MM.1S (cell line): Measurements from ENCODE around the gene UQCRHL.

Experiments used
- EZH2 ChIP-seq: fragments of 300-600 bp; sonication (generic); optimal IDR thresholded peaks from 2 replicates; pipeline ENCODE3; 2017; ENCODE audit warnings: low read depth, mild to moderate bottlenecking, antibody characterized with exemption, low read length, mixed read lengths
- TF ChIP-seq, protein P1 (sequence below): fragments of 300-600 bp; sonication (generic); IDR thresholded peaks from 2 replicates; pipeline ENCODE4 v1.5.1; 2016; ENCODE audit warnings: antibody characterized with exemption, low read length, mixed read lengths

DNA sequence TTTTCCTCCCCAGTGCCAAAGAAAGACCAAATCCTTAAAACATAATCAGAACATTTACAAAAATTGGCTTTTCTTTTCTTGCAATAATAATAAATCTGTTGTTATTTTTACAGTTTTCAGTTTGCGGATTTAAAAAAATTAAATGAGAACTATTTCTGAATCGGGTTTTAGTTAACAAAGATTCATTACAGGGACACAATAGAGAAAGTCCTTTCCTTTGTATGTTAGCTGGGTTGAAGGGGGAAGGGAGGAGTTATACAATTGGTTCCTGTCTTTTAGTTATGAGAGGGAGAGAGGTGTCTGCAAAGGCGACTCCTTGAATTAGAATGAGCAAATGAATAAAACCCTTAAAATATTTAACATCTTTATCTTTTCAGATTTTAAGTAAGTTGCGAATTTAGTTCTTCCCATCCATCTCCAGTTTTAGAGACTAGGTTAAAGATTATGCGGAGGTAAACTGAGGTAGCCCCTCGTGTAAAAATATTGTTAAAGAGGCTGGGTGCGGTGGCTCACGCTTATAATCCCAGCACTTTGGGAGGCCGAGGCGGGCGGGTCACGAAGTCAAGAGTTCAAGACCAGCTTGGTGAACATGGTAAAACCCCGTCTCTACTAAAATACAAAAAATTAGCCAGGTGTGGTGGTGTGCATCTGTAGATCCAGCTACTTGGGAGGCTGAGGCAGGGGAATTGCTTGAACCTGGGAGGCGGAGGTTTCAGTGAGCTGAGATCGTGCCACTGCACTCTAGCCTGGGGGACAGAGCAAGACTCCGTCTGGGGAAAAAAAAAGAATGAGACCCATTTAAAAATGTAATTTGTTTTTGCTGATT, 44.0 kb upstream of the UQCRHL start:
- no peak for TF ChIP-seq EZH2
- TF ChIP-seq, protein P1, sequence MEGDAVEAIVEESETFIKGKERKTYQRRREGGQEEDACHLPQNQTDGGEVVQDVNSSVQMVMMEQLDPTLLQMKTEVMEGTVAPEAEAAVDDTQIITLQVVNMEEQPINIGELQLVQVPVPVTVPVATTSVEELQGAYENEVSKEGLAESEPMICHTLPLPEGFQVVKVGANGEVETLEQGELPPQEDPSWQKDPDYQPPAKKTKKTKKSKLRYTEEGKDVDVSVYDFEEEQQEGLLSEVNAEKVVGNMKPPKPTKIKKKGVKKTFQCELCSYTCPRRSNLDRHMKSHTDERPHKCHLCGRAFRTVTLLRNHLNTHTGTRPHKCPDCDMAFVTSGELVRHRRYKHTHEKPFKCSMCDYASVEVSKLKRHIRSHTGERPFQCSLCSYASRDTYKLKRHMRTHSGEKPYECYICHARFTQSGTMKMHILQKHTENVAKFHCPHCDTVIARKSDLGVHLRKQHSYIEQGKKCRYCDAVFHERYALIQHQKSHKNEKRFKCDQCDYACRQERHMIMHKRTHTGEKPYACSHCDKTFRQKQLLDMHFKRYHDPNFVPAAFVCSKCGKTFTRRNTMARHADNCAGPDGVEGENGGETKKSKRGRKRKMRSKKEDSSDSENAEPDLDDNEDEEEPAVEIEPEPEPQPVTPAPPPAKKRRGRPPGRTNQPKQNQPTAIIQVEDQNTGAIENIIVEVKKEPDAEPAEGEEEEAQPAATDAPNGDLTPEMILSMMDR: no peak
